ENCODE measurements around the gene TNFSF13.
A peak's percentile ranks its signal among the peaks of the same experiment; 100 is the strongest.

Gene TNFSF13

DNA sequence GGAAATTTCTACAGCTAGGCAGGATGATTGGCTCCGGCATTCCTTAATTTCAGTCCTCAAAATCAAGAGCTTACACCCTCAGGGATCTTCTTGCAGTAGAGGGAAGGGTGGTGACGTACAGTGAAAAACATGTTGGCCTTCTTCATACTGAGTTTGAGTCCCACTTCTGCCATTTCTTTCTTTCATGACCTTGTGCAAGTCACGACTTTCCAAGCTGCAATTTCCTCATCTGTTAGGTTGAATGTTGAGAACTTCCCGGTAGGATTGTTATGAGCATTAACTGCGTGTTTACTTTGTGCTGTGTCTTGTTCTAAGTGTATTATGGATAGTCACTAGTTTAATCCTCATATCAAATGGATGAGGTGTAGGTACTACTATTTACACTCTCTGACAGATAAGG is 11.0 kb downstream of the TNFSF13 start:
- TF ChIP-seq, protein P1, sequence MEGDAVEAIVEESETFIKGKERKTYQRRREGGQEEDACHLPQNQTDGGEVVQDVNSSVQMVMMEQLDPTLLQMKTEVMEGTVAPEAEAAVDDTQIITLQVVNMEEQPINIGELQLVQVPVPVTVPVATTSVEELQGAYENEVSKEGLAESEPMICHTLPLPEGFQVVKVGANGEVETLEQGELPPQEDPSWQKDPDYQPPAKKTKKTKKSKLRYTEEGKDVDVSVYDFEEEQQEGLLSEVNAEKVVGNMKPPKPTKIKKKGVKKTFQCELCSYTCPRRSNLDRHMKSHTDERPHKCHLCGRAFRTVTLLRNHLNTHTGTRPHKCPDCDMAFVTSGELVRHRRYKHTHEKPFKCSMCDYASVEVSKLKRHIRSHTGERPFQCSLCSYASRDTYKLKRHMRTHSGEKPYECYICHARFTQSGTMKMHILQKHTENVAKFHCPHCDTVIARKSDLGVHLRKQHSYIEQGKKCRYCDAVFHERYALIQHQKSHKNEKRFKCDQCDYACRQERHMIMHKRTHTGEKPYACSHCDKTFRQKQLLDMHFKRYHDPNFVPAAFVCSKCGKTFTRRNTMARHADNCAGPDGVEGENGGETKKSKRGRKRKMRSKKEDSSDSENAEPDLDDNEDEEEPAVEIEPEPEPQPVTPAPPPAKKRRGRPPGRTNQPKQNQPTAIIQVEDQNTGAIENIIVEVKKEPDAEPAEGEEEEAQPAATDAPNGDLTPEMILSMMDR (IDR thresholded peaks at IDR 0.05; ENCODE audit: low read depth, low read length), result no peak
- no peak for DNase-seq (ENCODE audit: extremely low read depth, low read depth)

DNA sequence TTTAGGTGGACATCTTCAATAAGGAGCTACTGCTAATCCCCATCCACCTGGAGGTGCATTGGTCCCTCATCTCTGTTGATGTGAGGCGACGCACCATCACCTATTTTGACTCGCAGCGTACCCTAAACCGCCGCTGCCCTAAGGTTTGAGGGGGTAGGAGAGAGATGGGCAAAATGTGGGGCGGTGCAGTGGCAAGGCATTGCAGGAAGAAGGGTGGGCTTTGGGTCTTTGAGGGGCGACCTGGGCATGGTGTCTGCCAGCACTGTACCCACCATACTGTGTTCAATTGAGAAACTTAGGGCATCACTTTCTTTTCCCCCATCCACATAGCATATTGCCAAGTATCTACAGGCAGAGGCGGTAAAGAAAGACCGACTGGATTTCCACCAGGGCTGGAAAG is 11.8 kb downstream of the TNFSF13 start:
- TF ChIP-seq, protein P1 (IDR thresholded peaks at IDR 0.05; ENCODE audit: low read depth, low read length), result no peak

DNA sequence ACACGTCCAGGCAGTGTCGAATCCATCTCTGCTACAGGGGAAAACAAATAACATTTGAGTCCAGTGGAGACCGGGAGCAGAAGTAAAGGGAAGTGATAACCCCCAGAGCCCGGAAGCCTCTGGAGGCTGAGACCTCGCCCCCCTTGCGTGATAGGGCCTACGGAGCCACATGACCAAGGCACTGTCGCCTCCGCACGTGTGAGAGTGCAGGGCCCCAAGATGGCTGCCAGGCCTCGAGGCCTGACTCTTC is 13.7 kb downstream of the TNFSF13 start:
- TF ChIP-seq, protein P1 (IDR thresholded peaks at IDR 0.05; ENCODE audit: low read depth, low read length), result no peak
- DNase-seq (ENCODE audit: extremely low read depth, low read depth), result no peak

More for the DNA sequence above, 11.8 kb downstream of the TNFSF13 start:
- no peak for DNase-seq (ENCODE audit: extremely low read depth, low read depth)

DNA sequence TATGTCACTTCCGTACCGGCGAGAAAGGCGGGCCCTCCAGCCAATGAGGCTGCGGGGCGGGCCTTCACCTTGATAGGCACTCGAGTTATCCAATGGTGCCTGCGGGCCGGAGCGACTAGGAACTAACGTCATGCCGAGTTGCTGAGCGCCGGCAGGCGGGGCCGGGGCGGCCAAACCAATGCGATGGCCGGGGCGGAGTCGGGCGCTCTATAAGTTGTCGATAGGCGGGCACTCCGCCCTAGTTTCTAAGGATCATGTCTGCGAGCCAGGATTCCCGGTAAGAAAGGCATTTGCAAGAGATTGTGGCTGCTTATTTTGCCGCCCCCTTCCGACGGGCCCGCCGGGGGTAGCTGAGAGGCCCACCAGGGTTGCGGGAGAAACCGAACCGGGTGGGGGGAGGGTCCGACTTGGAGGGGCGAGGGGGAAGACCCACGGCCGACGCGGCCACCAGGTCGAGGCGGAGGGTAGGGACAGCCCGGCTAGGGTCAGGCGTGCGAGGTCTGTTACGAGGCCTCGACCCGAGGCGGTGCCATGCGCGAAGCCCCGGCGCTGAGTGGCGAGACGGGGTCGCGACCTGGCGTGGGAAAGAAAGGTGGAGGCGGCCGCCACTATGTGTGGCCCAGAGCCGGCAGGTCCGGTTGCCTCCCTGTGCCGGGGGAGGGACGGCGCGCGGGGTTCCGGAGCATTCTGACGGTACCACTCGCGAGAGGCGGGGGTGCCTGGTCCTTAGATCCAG is 14.2 kb downstream of the TNFSF13 start:
- DNase-seq (ENCODE audit: extremely low read depth, low read depth), result peak; percentile 99
- TF ChIP-seq, protein P1 (IDR thresholded peaks at IDR 0.05; ENCODE audit: low read depth, low read length), result no peak

DNA sequence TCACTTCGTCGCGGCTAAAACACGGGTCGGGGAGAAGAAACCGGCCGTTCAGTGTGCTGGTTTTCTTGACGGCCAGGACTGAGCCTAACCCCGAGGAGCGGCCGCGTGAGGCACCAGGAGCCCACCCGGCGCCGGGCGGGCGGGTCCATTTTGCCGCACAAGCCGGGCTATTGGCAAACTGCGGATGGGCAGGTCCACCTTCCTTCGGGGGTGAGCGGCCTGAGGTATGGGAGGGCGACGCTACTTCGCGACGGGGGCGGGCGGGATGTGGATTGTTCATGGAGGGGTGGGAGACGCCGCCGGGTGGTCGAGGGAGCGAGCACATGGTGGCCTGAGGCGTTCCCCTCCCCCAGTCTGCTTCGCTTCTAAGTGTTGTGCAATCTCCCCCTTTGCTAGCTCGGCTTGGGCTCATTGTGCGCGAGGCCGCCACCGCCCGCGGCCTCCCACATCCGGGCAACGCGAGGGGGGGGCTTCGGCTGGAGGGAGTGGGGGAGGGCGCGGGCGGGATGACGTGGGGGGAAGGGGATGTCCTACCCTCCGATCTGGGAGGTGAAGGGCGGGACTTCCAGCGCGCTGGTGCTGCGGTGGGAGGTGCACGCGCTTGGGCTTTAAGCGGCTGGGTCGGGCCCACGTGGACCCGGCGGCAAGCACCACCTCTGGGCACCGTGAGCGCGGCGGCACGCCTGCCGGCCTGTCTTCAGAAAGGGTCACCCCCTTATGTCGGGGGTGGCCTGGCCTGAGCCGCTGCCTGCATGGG is 15.0 kb downstream of the TNFSF13 start:
- TF ChIP-seq, protein P1 (IDR thresholded peaks at IDR 0.05; ENCODE audit: low read depth, low read length), result no peak
- peak; percentile 86 for DNase-seq (ENCODE audit: extremely low read depth, low read depth)

DNA sequence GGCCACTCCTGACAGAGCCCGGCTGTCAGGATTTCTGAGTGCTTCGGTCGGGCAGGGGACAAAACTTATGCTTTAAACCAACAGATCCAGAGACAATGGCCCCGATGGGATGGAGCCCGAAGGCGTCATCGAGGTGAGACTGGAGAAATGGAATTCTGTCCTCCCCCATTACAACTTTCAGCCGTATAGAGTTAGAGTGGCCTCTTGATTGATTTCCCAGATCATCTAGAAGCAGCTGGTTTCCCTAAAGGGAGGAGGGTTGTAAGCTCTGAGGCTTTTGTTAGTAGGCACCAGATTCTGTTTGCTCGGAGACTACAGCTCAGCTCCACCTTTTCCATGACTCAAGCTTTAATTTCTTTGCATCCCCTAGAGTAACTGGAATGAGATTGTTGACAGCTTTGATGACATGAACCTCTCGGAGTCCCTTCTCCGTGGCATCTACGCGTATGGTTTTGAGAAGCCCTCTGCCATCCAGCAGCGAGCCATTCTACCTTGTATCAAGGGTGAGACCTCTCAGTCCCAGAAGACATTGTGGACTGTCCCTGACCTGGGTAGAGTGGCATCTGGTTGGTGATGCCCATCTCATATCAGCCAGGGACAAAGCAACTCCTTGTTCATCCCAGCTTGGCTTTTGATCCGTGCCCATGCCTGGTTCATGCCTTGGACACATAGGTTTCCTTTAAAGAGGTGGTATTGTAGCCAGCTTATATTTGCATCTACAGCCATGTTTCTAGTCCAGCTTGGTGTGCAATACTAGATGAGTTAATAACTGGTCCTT is 15.8 kb downstream of the TNFSF13 start:
- TF ChIP-seq, protein P1 (IDR thresholded peaks at IDR 0.05; ENCODE audit: low read depth, low read length), result no peak
- DNase-seq (ENCODE audit: extremely low read depth, low read depth), result no peak

DNA sequence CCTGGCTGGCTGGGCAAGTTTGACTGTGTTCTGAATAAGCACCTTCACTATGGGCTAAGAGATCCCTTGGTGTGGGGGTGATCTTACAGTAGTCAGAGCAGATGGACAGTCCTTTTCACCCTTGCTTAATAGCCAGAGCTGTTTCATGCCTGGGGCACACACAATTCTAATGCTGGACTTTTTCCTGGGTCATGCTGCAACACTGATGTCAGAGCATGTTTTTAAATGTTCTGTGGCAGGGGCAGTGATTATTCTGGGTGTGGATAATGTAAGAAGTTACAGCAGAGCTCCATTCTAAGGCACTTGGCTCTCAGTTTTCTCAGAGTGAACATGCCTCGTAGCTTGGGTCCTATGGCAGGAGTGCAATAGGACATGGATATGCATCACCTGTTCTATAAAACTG is 16.9 kb downstream of the TNFSF13 start:
- DNase-seq (ENCODE audit: extremely low read depth, low read depth), result no peak
- TF ChIP-seq, protein P1 (IDR thresholded peaks at IDR 0.05; ENCODE audit: low read depth, low read length), result no peak

Data from AG09319 (cell line).